ENCODE data around the gene DOCK9.

DNA sequence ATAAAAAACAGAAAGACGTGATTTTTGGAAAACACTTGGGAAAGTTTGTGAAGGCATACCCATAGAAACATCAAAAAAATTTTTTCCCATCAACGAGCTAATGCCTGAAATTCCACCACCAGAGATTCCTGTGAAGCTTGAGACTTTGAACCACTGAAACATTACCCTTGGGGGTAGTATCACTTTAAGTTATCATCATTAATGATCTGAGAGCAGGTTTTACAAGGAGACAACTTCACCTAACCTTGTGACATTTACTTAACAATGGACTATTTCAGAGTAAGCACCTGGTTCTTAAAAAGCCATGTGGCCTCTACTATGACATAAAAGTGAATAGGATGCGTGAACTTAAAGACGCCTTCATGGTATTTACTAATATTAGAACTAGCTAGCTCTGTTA, 51.9 kb downstream of the DOCK9 start:
- no peak for TF ChIP-seq FOXM1 (IDR thresholded peaks at IDR 0.05; ENCODE audit: borderline replicate concordance, low read depth)
- no peak for TF ChIP-seq TEAD4 (IDR thresholded peaks at IDR 0.05)
